ENCODE measurements around the gene TYMS. TPM values are rescaled to one million over a fixed set of nuclear protein-coding genes. Genes with fewer than 3 reads are reported as not detected.
"Not testable (repeated sequence)": the region's sequence is repeated elsewhere in the genome, so short reads cannot be mapped to it uniquely, and the experiment has no call there.

Gene TYMS
- total RNA-seq, 1 donor from 2014 or later: 61.7 TPM

DNA sequence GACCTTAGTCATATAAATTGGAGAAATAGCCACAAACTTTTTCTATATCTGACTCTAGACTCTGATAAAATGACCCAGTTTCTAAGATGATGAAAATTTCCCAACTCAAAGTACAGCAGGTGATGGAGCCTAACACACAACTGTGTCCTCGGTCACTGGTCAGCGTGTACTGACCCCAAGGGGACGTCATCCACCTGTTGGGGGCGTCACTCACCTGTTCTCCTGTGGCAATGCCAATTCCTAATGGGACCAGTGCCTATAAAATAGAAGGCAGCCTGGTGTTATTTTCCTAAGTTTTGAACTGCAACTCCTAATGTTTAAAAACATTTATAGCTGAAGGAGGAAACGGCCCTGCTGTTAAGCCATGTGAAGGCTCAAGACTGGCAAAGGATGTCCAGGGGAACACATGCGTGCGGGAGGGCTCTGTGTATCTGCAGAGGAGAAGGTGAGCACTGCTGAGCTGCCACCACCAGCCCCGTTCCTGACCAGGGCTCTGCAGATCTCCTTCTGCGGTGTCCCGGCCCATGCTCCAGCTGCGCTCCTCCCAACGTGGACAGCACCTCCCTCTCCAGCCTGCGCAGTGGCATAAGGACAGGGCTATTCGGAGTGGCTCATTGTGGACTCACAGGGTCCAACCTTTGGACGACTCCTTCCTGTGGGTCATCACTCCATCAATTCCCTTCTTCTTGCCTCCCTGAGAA is 21.2 kb downstream of the TYMS start:
- no peak overlapping the region for H3K27ac Mint-ChIP-seq (ENCODE audit: unreplicated experiment)
- H3K27me3 Mint-ChIP-seq (ENCODE audit: unreplicated experiment): peaks cover 4% of the 10 kb centered on the region
- TF ChIP-seq CTCF (IDR thresholded peaks at IDR 0.05; ENCODE audit: unreplicated experiment): no peak
- no peak overlapping the region for H3K4me3 Mint-ChIP-seq (ENCODE audit: unreplicated experiment)
- no peaks in the 10 kb centered on the region for H3K9me3 Mint-ChIP-seq (ENCODE audit: unreplicated experiment)
- peaks cover 5% of the 10 kb centered on the region for H3K4me1 Mint-ChIP-seq (ENCODE audit: unreplicated experiment)
- peaks cover 25% of the 10 kb centered on the region for H3K36me3 Mint-ChIP-seq (ENCODE audit: low read depth, unreplicated experiment)
- DNase-seq (ENCODE audit: low spot score): no peak

GRCh38 chr18:679516-679915 is 22.1 kb downstream of the TYMS start:
- peaks cover 25% of the 10 kb centered on the region for H3K36me3 Mint-ChIP-seq (ENCODE audit: low read depth, unreplicated experiment)
- no peak overlapping the region for H3K27ac Mint-ChIP-seq (ENCODE audit: unreplicated experiment)

GRCh38 chr18:680392-680791 is 22.9 kb downstream of the TYMS start:
- H3K27me3 Mint-ChIP-seq (ENCODE audit: unreplicated experiment): peaks cover 5% of the 10 kb centered on the region
- no peak for DNase-seq (ENCODE audit: low spot score)
- peaks cover 5% of the 10 kb centered on the region for H3K4me1 Mint-ChIP-seq (ENCODE audit: unreplicated experiment)
- no peak overlapping the region for H3K27ac Mint-ChIP-seq (ENCODE audit: unreplicated experiment)
- no peak for TF ChIP-seq CTCF (IDR thresholded peaks at IDR 0.05; ENCODE audit: unreplicated experiment)
- no peaks in the 10 kb centered on the region for H3K9me3 Mint-ChIP-seq (ENCODE audit: unreplicated experiment)
- no peak overlapping the region for H3K4me3 Mint-ChIP-seq (ENCODE audit: unreplicated experiment)
- H3K36me3 Mint-ChIP-seq (ENCODE audit: low read depth, unreplicated experiment): peaks cover 21% of the 10 kb centered on the region

More at GRCh38 chr18:679516-679915, 22.1 kb downstream of the TYMS start:
- Mint-ChIP-seq H3K27me3 (ENCODE audit: unreplicated experiment) (peaks cover 5% of the 10 kb centered on the region), H3K4me3 (ENCODE audit: unreplicated experiment) (no peak overlapping the region), H3K9me3 (ENCODE audit: unreplicated experiment) (no peaks in the 10 kb centered on the region), H3K4me1 (ENCODE audit: unreplicated experiment) (peaks cover 5% of the 10 kb centered on the region)
- no peak for TF ChIP-seq CTCF (IDR thresholded peaks at IDR 0.05; ENCODE audit: unreplicated experiment)
- no peak for DNase-seq (ENCODE audit: low spot score)

DNA sequence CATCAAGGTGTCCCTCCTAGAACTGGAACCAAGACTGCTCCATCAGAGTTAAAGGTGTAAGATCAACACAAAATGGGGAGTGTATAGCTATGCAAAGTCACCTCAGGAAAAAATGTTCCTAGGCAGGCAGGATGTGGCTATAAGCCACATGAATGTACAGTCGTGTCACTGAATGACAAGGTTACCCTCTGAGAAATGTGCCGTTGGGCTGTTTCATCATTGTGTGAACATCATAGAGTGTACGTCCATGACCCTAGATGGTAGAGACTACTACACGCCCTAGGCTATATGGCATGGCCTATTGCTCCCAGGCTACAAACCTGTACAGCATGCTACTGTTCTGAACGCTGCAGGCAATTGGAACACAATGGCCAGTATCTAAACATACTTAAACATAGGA is 24.5 kb downstream of the TYMS start:
- no peak for TF ChIP-seq CTCF (IDR thresholded peaks at IDR 0.05; ENCODE audit: unreplicated experiment)
- Mint-ChIP-seq H3K4me1 (ENCODE audit: unreplicated experiment) (peaks cover 9% of the 10 kb centered on the region), H3K27ac (ENCODE audit: unreplicated experiment) (no peak overlapping the region), H3K27me3 (ENCODE audit: unreplicated experiment) (peaks cover 7% of the 10 kb centered on the region), H3K9me3 (ENCODE audit: unreplicated experiment) (no peaks in the 10 kb centered on the region), H3K36me3 (ENCODE audit: low read depth, unreplicated experiment) (peaks cover 23% of the 10 kb centered on the region), H3K4me3 (ENCODE audit: unreplicated experiment) (no peak overlapping the region)
- DNase-seq (ENCODE audit: low spot score): no peak

- H3K36me3 Mint-ChIP-seq (ENCODE audit: low read depth, unreplicated experiment): peaks cover 26% of the 10 kb centered on the region
- H3K27ac Mint-ChIP-seq (ENCODE audit: unreplicated experiment); DNase-seq (ENCODE audit: low spot score); H3K27me3 Mint-ChIP-seq (ENCODE audit: unreplicated experiment); H3K9me3 Mint-ChIP-seq (ENCODE audit: unreplicated experiment); H3K4me3 Mint-ChIP-seq (ENCODE audit: unreplicated experiment); H3K4me1 Mint-ChIP-seq (ENCODE audit: unreplicated experiment): not testable (repeated sequence)
These were observed 25.0 kb downstream of the TYMS start for GRCh38 chr18:682416-682815.

All from endothelial cell (in vitro differentiated cells).